ENCODE data around the gene RHEB.

DNA sequence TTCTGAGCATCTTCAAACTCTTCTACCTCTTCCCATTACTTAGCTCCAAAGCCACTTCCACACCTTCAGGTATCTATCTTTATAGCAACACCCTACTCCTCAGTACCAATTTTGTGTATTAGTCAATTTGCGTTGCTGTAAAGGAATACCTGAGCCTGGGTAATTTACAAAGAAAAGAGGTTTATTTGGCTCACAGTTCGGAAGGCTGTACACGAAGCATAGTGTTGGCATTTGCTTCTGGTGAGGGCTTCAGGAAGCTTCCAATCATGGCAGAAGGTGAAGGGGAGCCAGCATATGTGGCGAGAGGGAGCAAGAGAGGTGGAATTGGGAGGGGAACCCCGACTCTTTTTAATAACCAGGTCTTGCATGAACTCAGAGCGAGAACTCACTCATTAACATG, 62.2 kb downstream of the RHEB start:
- TF ChIP-seq, protein P1, sequence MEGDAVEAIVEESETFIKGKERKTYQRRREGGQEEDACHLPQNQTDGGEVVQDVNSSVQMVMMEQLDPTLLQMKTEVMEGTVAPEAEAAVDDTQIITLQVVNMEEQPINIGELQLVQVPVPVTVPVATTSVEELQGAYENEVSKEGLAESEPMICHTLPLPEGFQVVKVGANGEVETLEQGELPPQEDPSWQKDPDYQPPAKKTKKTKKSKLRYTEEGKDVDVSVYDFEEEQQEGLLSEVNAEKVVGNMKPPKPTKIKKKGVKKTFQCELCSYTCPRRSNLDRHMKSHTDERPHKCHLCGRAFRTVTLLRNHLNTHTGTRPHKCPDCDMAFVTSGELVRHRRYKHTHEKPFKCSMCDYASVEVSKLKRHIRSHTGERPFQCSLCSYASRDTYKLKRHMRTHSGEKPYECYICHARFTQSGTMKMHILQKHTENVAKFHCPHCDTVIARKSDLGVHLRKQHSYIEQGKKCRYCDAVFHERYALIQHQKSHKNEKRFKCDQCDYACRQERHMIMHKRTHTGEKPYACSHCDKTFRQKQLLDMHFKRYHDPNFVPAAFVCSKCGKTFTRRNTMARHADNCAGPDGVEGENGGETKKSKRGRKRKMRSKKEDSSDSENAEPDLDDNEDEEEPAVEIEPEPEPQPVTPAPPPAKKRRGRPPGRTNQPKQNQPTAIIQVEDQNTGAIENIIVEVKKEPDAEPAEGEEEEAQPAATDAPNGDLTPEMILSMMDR (IDR thresholded peaks at IDR 0.05) = no peak
- TF ChIP-seq POLR2A (IDR thresholded peaks at IDR 0.05) = no peak

All from body of pancreas (tissue), 4 donors.